GM10847 (cell line): ENCODE results near the gene SP110.

Experiments used
- POLR2A ChIP-seq: IDR thresholded peaks from 2 replicates; pipeline ENCODE4 v1.6.1; 2011; ENCODE audit not compliant: insufficient read length; ENCODE audit errors: extremely low read depth

SP110 gene

GRCh38 chr2:230124757-230125431, 94.9 kb downstream of the SP110 start:
- TF ChIP-seq POLR2A: no peak

GRCh38 chr2:230124235-230124634, 95.5 kb downstream of the SP110 start:
- TF ChIP-seq POLR2A: no peak
